ENCODE results near the gene RAB5A. TPM values are rescaled to one million over a fixed set of nuclear protein-coding genes. Genes with fewer than 3 reads are reported as not detected.

RAB5A gene
- total RNA-seq, 1 donor from 2014 or later, result 55.7 TPM

- no peaks in the 10 kb centered on the region for H3K4me1 ChIP-seq
- H3K9me3 ChIP-seq, result no peaks in the 10 kb centered on the region
- no peak overlapping the region for H3K4me3 ChIP-seq
- no peak for DNase-seq (ENCODE audit: extremely low spot score in 2 of 2)
- no peaks in the 10 kb centered on the region for H3K36me3 ChIP-seq
- intact Hi-C loops (cut with DNase I), result no loop called here
- no peak for TF ChIP-seq POLR2AphosphoS5 (IDR thresholded peaks at IDR 0.05; ENCODE audit: insufficient read depth in 1 of 2, low read depth in 1 of 2)
- TF ChIP-seq CTCF (IDR thresholded peaks at IDR 0.05), result no peak
- no peak for TF ChIP-seq POLR2A (IDR thresholded peaks at IDR 0.05)
- no peaks in the 10 kb centered on the region for H3K27me3 ChIP-seq
- H3K27ac ChIP-seq, result no peak overlapping the region
These were observed 26.4 kb upstream of the RAB5A start for GRCh38 chr3:19920401-19921080.

GRCh38 chr3:19931180-19931692 lies 15.7 kb upstream of the RAB5A start:
- intact Hi-C loops (cut with DNase I), result no loop called here
- TF ChIP-seq POLR2AphosphoS5 (IDR thresholded peaks at IDR 0.05; ENCODE audit: insufficient read depth in 1 of 2, low read depth in 1 of 2), result no peak
- no peak for TF ChIP-seq POLR2A (IDR thresholded peaks at IDR 0.05)
- TF ChIP-seq CTCF (IDR thresholded peaks at IDR 0.05), result no peak
- DNase-seq (ENCODE audit: extremely low spot score in 2 of 2), result no peak

GRCh38 chr3:19931767-19932188 lies 15.1 kb upstream of the RAB5A start:
- no peak overlapping the region for H3K27ac ChIP-seq
- no peaks in the 10 kb centered on the region for H3K4me1 ChIP-seq
- intact Hi-C loops (cut with DNase I), result no loop called here
- H3K9me3 ChIP-seq, result no peaks in the 10 kb centered on the region
- no peaks in the 10 kb centered on the region for H3K36me3 ChIP-seq
- TF ChIP-seq POLR2AphosphoS5 (IDR thresholded peaks at IDR 0.05; ENCODE audit: insufficient read depth in 1 of 2, low read depth in 1 of 2), result no peak
- no peak for TF ChIP-seq CTCF (IDR thresholded peaks at IDR 0.05)
- no peak for TF ChIP-seq POLR2A (IDR thresholded peaks at IDR 0.05)
- H3K4me3 ChIP-seq, result no peak overlapping the region
- no peak for DNase-seq (ENCODE audit: extremely low spot score in 2 of 2)
- H3K27me3 ChIP-seq, result no peaks in the 10 kb centered on the region

More at GRCh38 chr3:19931180-19931692, 15.7 kb upstream of the RAB5A start:
- Histone ChIP-seq H3K27me3 (no peaks in the 10 kb centered on the region), H3K9me3 (no peaks in the 10 kb centered on the region), H3K4me3 (no peak overlapping the region), H3K36me3 (no peaks in the 10 kb centered on the region), H3K4me1 (no peaks in the 10 kb centered on the region), H3K27ac (no peak overlapping the region)

- TF ChIP-seq POLR2AphosphoS5 (IDR thresholded peaks at IDR 0.05; ENCODE audit: insufficient read depth in 1 of 2, low read depth in 1 of 2), result no peak
- no peak for TF ChIP-seq POLR2A (IDR thresholded peaks at IDR 0.05)
- no peak for TF ChIP-seq CTCF (IDR thresholded peaks at IDR 0.05)
- Histone ChIP-seq H3K9me3 (no peaks in the 10 kb centered on the region), H3K36me3 (no peaks in the 10 kb centered on the region), H3K27ac (no peak overlapping the region), H3K4me1 (no peaks in the 10 kb centered on the region), H3K4me3 (no peak overlapping the region), H3K27me3 (no peaks in the 10 kb centered on the region)
- DNase-seq (ENCODE audit: extremely low spot score in 2 of 2), result no peak
- intact Hi-C loops (cut with DNase I), result no loop called here
These were observed 14.5 kb upstream of the RAB5A start for GRCh38 chr3:19932422-19932821.

GRCh38 chr3:19934098-19934566 lies 12.8 kb upstream of the RAB5A start, which contains the start of gene EFHB:
Gene EFHB, minus strand, starts transcription at chr3:19934217. Its CDS starts 199 bp downstream, at chr3:19934018.
- TF ChIP-seq CTCF (IDR thresholded peaks at IDR 0.05) (no peak), POLR2A (IDR thresholded peaks at IDR 0.05) (no peak), POLR2AphosphoS5 (IDR thresholded peaks at IDR 0.05; ENCODE audit: insufficient read depth in 1 of 2, low read depth in 1 of 2) (no peak)
- Histone ChIP-seq H3K27ac (no peak within 1 kb of the TSS), H3K9me3 (no peaks in the 10 kb centered on the region), H3K27me3 (no peaks in the 10 kb centered on the region), H3K4me1 (no peaks in the 10 kb centered on the region), H3K36me3 (no peaks in the 10 kb centered on the region), H3K4me3 (no peak within 1 kb of the TSS)
- intact Hi-C loops (cut with DNase I), result no loop called here
- no peak for DNase-seq (ENCODE audit: extremely low spot score in 2 of 2)

Data from vagina (tissue), 2 donors.